ENCODE results near the gene ZDHHC1.

GRCh38 chr16:67457611-67458010 lies 41.3 kb upstream of the ZDHHC1 start:
- TF ChIP-seq CTCF (IDR thresholded peaks at IDR 0.05) (no peak), POLR2A (IDR thresholded peaks at IDR 0.05) (no peak)

Data from Peyer's patch (tissue), 4 donors.